Astrocyte (in vitro differentiated cells and primary cell): ENCODE results near the gene CINP. TPM values are rescaled to one million over a fixed set of nuclear protein-coding genes. Genes with fewer than 3 reads are reported as not detected.

ENCODE experiments used
- DNase-seq: peaks from one replicate; pipeline ENCODE4 v3.0.0-alpha.2; 2010; ENCODE audit warnings: low read depth
- FAIRE-seq: peaks from 2 replicates; lab custom pipeline; 2011; peaks lifted over from hg19 to GRCh38; lab: Jason Lieb, UNC
- H2AFZ ChIP-seq: 2 replicates; pipeline ENCODE4 v1.6.0; 2012; ENCODE audit warnings: low read depth, low read length, inconsistent platforms
- H3K27ac ChIP-seq: 2 replicates; pipeline ENCODE4 v1.5.1; 2011; ENCODE audit warnings: low read depth, low read length, inconsistent platforms
- H3K27me3 ChIP-seq: 2 replicates; pipeline ENCODE4 v1.6.0; 2011; ENCODE audit warnings: low read length, inconsistent platforms; ENCODE audit not compliant: insufficient read depth
- H3K36me3 ChIP-seq: 2 replicates; pipeline ENCODE4 v1.5.1; 2011; ENCODE audit warnings: low read length, inconsistent platforms; ENCODE audit not compliant: insufficient read depth
- H3K4me1 ChIP-seq: 2 replicates; pipeline ENCODE4 v1.5.1; 2011; ENCODE audit warnings: low read length, inconsistent platforms; ENCODE audit not compliant: insufficient read depth
- H3K4me2 ChIP-seq: 2 replicates; pipeline ENCODE4 v1.6.0; 2012; ENCODE audit warnings: low read length, inconsistent platforms
- H3K4me3 ChIP-seq: 2 replicates; pipeline ENCODE4 v1.5.1; 2011; ENCODE audit warnings: low read depth, mild to moderate bottlenecking, low read length, inconsistent platforms; ENCODE audit not compliant: insufficient read depth
- H3K79me2 ChIP-seq: 2 replicates; pipeline ENCODE4 v1.6.0; 2012; ENCODE audit warnings: mild to moderate bottlenecking, low read length, inconsistent platforms; ENCODE audit not compliant: insufficient read depth
- H3K9ac ChIP-seq: 2 replicates; pipeline ENCODE4 v1.6.0; 2012; ENCODE audit warnings: mild to moderate bottlenecking, low read length, inconsistent platforms
- H3K9me3 ChIP-seq: 2 replicates; pipeline ENCODE4 v1.5.1; 2012; ENCODE audit warnings: low read depth, mild to moderate bottlenecking, low read length, inconsistent platforms; ENCODE audit not compliant: insufficient read depth
- H4K20me1 ChIP-seq: 2 replicates; pipeline ENCODE4 v1.6.0; 2012; ENCODE audit warnings: low read length, inconsistent platforms; ENCODE audit not compliant: insufficient read depth
- H3K27ac Mint-ChIP-seq: one replicate; pipeline ENCODE4 v1.8.0; 2021; ENCODE audit warnings: mild to moderate bottlenecking, mixed read lengths; ENCODE audit not compliant: unreplicated experiment
- H3K27me3 Mint-ChIP-seq: one replicate; pipeline ENCODE4 v1.8.0; 2021; ENCODE audit warnings: low read depth, mixed read lengths; ENCODE audit not compliant: unreplicated experiment
- H3K36me3 Mint-ChIP-seq: one replicate; pipeline ENCODE4 v1.8.0; 2021; ENCODE audit warnings: low read depth, mixed read lengths; ENCODE audit not compliant: unreplicated experiment
- H3K4me1 Mint-ChIP-seq: one replicate; pipeline ENCODE4 v1.8.0; 2021; ENCODE audit warnings: low read depth, mixed read lengths; ENCODE audit not compliant: unreplicated experiment
- H3K4me3 Mint-ChIP-seq: one replicate; pipeline ENCODE4 v1.8.0; 2021; ENCODE audit warnings: mild to moderate bottlenecking, moderate library complexity, mixed read lengths; ENCODE audit not compliant: unreplicated experiment
- H3K9me3 Mint-ChIP-seq: one replicate; pipeline ENCODE4 v1.8.0; 2021; ENCODE audit warnings: mild to moderate bottlenecking, mixed read lengths; ENCODE audit not compliant: unreplicated experiment
- CTCF ChIP-seq: IDR thresholded peaks from 2 replicates; pipeline ENCODE4 v1.5.1; 2011; ENCODE audit warnings: low read depth, mild to moderate bottlenecking, inconsistent platforms, low read length, moderate library complexity; ENCODE audit not compliant: insufficient read depth
- EZH2 ChIP-seq: IDR thresholded peaks from 2 replicates; pipeline ENCODE4 v1.6.1; 2012; ENCODE audit warnings: mild to moderate bottlenecking, low read length, inconsistent platforms; ENCODE audit not compliant: insufficient read depth
- total RNA-seq: library from RNA; stranded (reverse); gene quantifications from 2 replicates; pipeline ENCODE4 v1.2.1, GENCODE V29; 2021

CINP gene
- total RNA-seq, 1 donor from 2014 or later = 34.9 TPM

DNA sequence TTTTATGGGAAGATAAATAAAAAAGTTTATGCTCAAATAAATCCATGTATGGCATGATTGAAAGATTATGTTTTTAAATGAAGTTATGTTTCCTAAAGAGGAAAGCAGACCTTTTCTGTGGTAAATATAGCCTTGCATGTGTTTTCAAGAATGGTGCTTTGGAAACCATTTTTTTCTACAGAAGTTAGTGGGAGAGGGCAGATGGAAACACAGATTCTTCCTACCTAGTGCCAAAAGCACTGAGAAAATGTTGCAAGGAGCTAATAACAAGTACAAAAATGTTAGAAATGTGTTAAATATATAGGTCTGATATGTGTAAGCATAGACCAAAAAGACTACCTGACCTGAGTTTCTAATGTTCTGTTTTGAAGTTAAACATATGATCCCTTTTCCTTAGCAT lies 24.4 kb upstream of the CINP start:
- H3K4me3 ChIP-seq = no peak overlapping the region
- no peaks in the 10 kb centered on the region for H3K9me3 Mint-ChIP-seq
- DNase-seq = no peak
- no peaks in the 10 kb centered on the region for H3K79me2 ChIP-seq
- peaks cover 2% of the 10 kb centered on the region for H3K36me3 ChIP-seq
- H3K9me3 ChIP-seq = no peaks in the 10 kb centered on the region
- no peaks in the 10 kb centered on the region for H3K36me3 Mint-ChIP-seq
- H4K20me1 ChIP-seq = peaks cover 11% of the 10 kb centered on the region
- H3K4me2 ChIP-seq = no peak overlapping the region
- no peaks in the 10 kb centered on the region for H3K27me3 ChIP-seq
- H3K27ac Mint-ChIP-seq = no peak overlapping the region
- no peak overlapping the region for H3K9ac ChIP-seq
- H2AFZ ChIP-seq = no peak overlapping the region
- TF ChIP-seq EZH2 = no peak
- TF ChIP-seq CTCF = no peak
- H3K27ac ChIP-seq = no peak overlapping the region
- H3K4me3 Mint-ChIP-seq = no peak overlapping the region
- peaks cover 9% of the 10 kb centered on the region for H3K4me1 Mint-ChIP-seq
- H3K27me3 Mint-ChIP-seq = no peaks in the 10 kb centered on the region
- H3K4me1 ChIP-seq = peaks cover 7% of the 10 kb centered on the region
- no peak for FAIRE-seq

DNA sequence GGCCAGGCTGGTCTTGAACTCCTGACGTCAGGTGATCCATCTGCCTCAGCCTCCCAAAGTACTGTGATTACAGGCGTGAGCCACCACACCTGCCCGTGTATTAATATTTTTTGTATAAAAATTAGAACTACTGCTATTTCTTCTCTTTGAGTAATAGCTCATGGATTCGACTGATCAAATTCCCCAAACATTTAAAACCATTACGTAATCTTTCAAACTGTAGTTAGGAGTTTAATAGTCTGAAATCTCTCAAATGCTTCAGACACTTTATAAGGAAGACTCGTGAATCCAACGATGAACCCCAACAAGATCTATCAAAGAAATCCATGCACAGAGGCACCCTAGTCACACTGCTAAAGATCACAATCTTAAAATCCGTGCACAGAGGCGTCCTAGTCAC lies 16.1 kb upstream of the CINP start:
- H4K20me1 ChIP-seq = peaks cover 20% of the 10 kb centered on the region
- H3K9me3 Mint-ChIP-seq = no peaks in the 10 kb centered on the region
- TF ChIP-seq EZH2 = no peak
- TF ChIP-seq CTCF = no peak
- H3K79me2 ChIP-seq = peaks cover 18% of the 10 kb centered on the region
- H3K4me1 ChIP-seq = no peaks in the 10 kb centered on the region
- H2AFZ ChIP-seq = no peak overlapping the region
- no peak overlapping the region for H3K4me2 ChIP-seq
- H3K9me3 ChIP-seq = no peaks in the 10 kb centered on the region
- H3K27me3 Mint-ChIP-seq = no peaks in the 10 kb centered on the region
- H3K27ac Mint-ChIP-seq = no peak overlapping the region
- no peak overlapping the region for H3K4me3 ChIP-seq
- H3K27ac ChIP-seq = no peak overlapping the region
- H3K36me3 ChIP-seq = peaks cover 13% of the 10 kb centered on the region
- H3K4me3 Mint-ChIP-seq = no peak overlapping the region
- DNase-seq = no peak
- FAIRE-seq = no peak
- peaks cover 15% of the 10 kb centered on the region for H3K36me3 Mint-ChIP-seq
- H3K4me1 Mint-ChIP-seq = peaks cover 4% of the 10 kb centered on the region
- no peak overlapping the region for H3K9ac ChIP-seq
- H3K27me3 ChIP-seq = no peaks in the 10 kb centered on the region

- Histone ChIP-seq H3K4me3 (no peak overlapping the region), H3K9me3 (no peaks in the 10 kb centered on the region), H3K36me3 (peaks cover 13% of the 10 kb centered on the region), H4K20me1 (peaks cover 20% of the 10 kb centered on the region), H3K79me2 (peaks cover 25% of the 10 kb centered on the region), H3K4me1 (no peaks in the 10 kb centered on the region), H2AFZ (no peak overlapping the region), H3K9ac (no peak overlapping the region), H3K27me3 (no peaks in the 10 kb centered on the region), H3K27ac (no peak overlapping the region), H3K4me2 (no peak overlapping the region)
- DNase-seq (no peak), FAIRE-seq (no peak)
- Mint-ChIP-seq H3K27me3 (no peaks in the 10 kb centered on the region), H3K9me3 (no peaks in the 10 kb centered on the region), H3K27ac (no peak overlapping the region), H3K4me1 (peaks cover 4% of the 10 kb centered on the region), H3K36me3 (peaks cover 15% of the 10 kb centered on the region), H3K4me3 (no peak overlapping the region)
- TF ChIP-seq EZH2 = no peak
- TF ChIP-seq CTCF = no peak
Observed at GRCh38 chr14:102377696-102378095, 15.0 kb upstream of the CINP start.
